Glomerular endothelial cell (primary cell): ENCODE results near the gene LHX2. TPM values are rescaled to one million over a fixed set of nuclear protein-coding genes. Genes with fewer than 3 reads are reported as not detected.

ENCODE experiments used
- DNase-seq: peaks from one replicate; pipeline ENCODE4 v3.0.0-alpha.2; 2011; ENCODE audit warnings: low read depth, low spot score; ENCODE audit errors: extremely low read depth
- total RNA-seq: library from RNA; depleted of rRNA; stranded (reverse); fragments of >200 nt; gene quantifications from 2 replicates; pipeline ENCODE4 v1.2.3, GENCODE V29; 2015

Gene LHX2
- total RNA-seq, 1 donor from 2014 or later: not detected

- DNase-seq: no peak
These were observed 1.1 kb downstream of the LHX2 start for GRCh38 chr9:124012368-124013301.

GRCh38 chr9:124013309-124014210 is 2.0 kb downstream of the LHX2 start:
- no peak for DNase-seq

GRCh38 chr9:124014211-124014955 is 2.8 kb downstream of the LHX2 start:
- no peak for DNase-seq

- no peak for DNase-seq
These were observed 3.5 kb downstream of the LHX2 start for GRCh38 chr9:124014956-124015660.

GRCh38 chr9:124015661-124016131 is 4.1 kb downstream of the LHX2 start:
- no peak for DNase-seq

- no peak for DNase-seq
These were observed 4.8 kb downstream of the LHX2 start for GRCh38 chr9:124016175-124017050.

GRCh38 chr9:124017051-124017928 is 5.7 kb downstream of the LHX2 start:
- DNase-seq: no peak

GRCh38 chr9:124017929-124018729 is 6.6 kb downstream of the LHX2 start:
- DNase-seq: no peak

GRCh38 chr9:124018730-124019697 is 7.4 kb downstream of the LHX2 start:
- no peak for DNase-seq

- DNase-seq: no peak
These were observed 8.4 kb downstream of the LHX2 start for GRCh38 chr9:124019771-124020519.

- DNase-seq: no peak
These were observed 9.2 kb downstream of the LHX2 start for GRCh38 chr9:124020520-124021384.

GRCh38 chr9:124021385-124021769 is 9.8 kb downstream of the LHX2 start:
- DNase-seq: no peak

- DNase-seq: no peak
These were observed 10.9 kb downstream of the LHX2 start for GRCh38 chr9:124022201-124023121.
